GM20000 (cell line): Measurements from ENCODE around the gene NEDD9.
A peak's percentile ranks its signal among the peaks of the same experiment; 100 is the strongest.

Source experiments
- DNase-seq: peaks from one replicate; pipeline ENCODE4 v3.0.0; 2012; ENCODE audit warnings: low spot score
- TF ChIP-seq, protein P1 (sequence below): IDR thresholded peaks from 2 replicates; pipeline ENCODE4 v1.5.1; 2012; ENCODE audit warnings: mild to moderate bottlenecking, control low read depth; ENCODE audit errors: extremely low read depth, missing control alignments

The NEDD9 gene

DNA sequence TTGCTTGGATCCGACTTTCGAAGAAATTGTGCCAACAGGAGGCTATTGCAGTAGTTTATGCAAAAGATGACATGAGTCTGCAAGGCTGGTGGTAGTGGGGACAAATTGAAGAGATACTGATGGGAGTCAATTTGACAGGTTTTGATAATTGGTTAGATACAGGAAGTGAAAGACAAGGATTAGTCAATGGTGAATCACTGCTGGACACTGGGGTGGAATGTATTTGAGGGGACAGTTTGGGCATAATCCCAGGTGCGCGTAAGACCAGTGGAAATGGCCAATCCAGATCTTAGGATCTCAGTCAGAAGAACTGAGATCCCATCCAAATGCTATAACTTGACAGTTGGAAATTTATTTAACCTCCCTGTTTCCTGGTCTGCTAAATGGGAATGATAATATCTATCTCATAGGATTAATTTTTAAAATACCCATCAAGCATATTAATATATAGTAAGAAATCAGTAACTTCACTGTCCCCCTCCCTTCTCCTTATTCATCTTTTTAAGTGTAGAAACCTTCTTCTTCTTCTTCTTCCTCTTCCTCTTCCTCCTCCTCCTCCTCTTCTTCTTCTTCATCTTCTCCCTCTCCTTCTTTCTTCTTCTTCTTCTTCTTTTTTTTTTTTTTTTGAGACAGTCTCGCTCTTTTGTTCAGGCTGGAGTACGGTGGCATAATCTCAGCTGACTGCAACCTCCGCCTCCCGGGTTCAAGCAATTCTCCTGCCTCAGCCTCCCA is 90.0 kb downstream of the NEDD9 start:
- no peak for DNase-seq
- TF ChIP-seq, protein P1, sequence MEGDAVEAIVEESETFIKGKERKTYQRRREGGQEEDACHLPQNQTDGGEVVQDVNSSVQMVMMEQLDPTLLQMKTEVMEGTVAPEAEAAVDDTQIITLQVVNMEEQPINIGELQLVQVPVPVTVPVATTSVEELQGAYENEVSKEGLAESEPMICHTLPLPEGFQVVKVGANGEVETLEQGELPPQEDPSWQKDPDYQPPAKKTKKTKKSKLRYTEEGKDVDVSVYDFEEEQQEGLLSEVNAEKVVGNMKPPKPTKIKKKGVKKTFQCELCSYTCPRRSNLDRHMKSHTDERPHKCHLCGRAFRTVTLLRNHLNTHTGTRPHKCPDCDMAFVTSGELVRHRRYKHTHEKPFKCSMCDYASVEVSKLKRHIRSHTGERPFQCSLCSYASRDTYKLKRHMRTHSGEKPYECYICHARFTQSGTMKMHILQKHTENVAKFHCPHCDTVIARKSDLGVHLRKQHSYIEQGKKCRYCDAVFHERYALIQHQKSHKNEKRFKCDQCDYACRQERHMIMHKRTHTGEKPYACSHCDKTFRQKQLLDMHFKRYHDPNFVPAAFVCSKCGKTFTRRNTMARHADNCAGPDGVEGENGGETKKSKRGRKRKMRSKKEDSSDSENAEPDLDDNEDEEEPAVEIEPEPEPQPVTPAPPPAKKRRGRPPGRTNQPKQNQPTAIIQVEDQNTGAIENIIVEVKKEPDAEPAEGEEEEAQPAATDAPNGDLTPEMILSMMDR = no peak

GRCh38 chr6:11141295-11141694 is 91.2 kb downstream of the NEDD9 start:
- DNase-seq = no peak
- TF ChIP-seq, protein P1 = no peak

DNA sequence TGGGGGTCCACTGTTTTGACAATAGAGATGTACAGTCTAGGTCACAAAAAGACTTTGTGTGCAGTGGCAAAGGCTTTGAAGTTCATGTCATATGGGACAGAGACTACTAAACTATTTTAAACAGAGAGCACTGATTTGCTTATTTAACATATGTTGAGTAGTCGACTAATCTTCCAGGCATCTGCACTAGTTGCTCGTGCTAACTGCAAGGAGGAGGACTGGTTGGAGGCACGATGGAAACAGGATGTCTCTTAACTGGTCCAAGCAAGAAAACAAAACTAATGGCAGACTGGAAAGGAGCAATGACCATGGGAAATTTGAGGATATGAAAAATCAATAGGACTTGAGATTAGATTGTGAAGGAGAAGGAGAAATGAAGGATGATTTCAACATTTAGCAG is 92.4 kb downstream of the NEDD9 start:
- DNase-seq = no peak
- TF ChIP-seq, protein P1 = no peak

- TF ChIP-seq, protein P1 = no peak
- DNase-seq = peak; percentile 34
Measured at GRCh38 chr6:11139051-11139960, 93.2 kb downstream of the NEDD9 start.

- TF ChIP-seq, protein P1 = no peak
- DNase-seq = no peak
Measured at GRCh38 chr6:11136809-11137208, 95.7 kb downstream of the NEDD9 start.
